Loucy (cell line): ENCODE measurements around the gene ITGB4.

Experiments
- EZH2phosphoT487 ChIP-seq: fragments of 200-600 bp; IDR thresholded peaks from 2 replicates; pipeline ENCODE4 v1.6.1; 2018; ENCODE audit warnings: antibody characterized with exemption, mild to moderate bottlenecking, moderate library complexity, borderline replicate concordance
- TF ChIP-seq, protein P1 (sequence below): fragments of 200-600 bp; sonication (generic); conservative IDR thresholded peaks from 2 replicates; pipeline ENCODE4 v1.5.1; 2014; ENCODE audit warnings: mild to moderate bottlenecking, antibody characterized with exemption, low read length

DNA sequence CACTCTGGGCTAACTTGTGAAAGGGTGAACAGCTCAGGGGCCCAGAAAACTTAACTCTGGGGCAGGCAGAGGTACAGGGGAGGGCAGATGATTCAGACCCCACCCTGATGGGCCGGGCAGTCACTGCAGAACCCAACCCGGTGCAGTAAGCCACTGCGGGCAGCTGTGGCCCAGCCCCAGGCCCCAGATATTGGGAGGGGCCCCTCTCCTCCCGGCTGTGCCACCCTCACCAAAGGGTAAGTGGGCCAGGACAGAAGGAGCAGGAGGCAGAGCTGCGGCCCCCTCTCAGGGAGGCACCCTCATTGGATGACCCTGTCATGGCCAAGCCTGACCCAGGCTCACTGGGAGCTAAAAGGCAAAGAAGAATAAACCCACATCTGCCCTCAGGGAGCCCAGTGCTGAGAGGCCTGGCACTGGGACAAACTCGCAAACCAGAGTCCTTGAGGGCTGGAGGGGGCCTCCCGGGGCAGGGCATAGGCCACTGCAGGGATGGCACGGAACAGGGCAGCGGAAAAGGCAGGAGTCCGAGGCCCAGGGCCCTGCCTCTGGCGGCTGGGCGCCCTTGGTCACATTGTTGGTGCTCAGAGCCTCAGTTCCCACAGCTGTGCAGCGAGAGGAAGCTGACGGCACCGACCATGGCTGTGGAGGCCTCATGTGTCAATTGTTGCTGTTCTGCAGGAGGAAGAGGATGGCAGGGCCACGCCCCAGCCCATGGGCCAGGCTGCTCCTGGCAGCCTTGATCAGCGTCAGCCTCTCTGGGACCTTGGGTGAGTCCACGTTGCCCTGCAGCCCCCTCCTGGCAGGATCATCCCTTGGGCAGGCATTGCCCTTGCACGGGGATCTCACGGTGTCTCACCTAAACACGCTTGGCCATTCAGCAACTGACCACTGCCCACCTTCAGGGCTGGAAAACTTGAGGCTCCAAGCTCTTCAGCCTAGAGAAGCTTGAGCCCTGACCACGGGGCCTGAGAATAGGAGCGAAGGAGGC lies 3.1 kb downstream of the ITGB4 start:
- TF ChIP-seq, protein P1, sequence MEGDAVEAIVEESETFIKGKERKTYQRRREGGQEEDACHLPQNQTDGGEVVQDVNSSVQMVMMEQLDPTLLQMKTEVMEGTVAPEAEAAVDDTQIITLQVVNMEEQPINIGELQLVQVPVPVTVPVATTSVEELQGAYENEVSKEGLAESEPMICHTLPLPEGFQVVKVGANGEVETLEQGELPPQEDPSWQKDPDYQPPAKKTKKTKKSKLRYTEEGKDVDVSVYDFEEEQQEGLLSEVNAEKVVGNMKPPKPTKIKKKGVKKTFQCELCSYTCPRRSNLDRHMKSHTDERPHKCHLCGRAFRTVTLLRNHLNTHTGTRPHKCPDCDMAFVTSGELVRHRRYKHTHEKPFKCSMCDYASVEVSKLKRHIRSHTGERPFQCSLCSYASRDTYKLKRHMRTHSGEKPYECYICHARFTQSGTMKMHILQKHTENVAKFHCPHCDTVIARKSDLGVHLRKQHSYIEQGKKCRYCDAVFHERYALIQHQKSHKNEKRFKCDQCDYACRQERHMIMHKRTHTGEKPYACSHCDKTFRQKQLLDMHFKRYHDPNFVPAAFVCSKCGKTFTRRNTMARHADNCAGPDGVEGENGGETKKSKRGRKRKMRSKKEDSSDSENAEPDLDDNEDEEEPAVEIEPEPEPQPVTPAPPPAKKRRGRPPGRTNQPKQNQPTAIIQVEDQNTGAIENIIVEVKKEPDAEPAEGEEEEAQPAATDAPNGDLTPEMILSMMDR = no peak
- no peak for TF ChIP-seq EZH2phosphoT487
